ENCODE data around the gene SNX32.
A peak's percentile ranks its signal among the peaks of the same experiment; 100 is the strongest.
"Not testable (repeated sequence)": the region's sequence is repeated elsewhere in the genome, so short reads cannot be mapped to it uniquely, and the experiment has no call there.

The SNX32 gene

GRCh38 chr11:65829459-65829858, 4.3 kb upstream of the SNX32 start:
- no peak for DNase-seq

- not testable (repeated sequence) for DNase-seq
These were observed 1.5 kb upstream of the SNX32 start for GRCh38 chr11:65832231-65832630.

GRCh38 chr11:65834202-65834601, 439 bp downstream of the SNX32 start:
- DNase-seq: no peak

- DNase-seq: no peak
These were observed 8.4 kb downstream of the SNX32 start for GRCh38 chr11:65842144-65842543.

GRCh38 chr11:65843811-65844210, 10.0 kb downstream of the SNX32 start:
- no peak for DNase-seq

- DNase-seq: no peak
These were observed 10.6 kb downstream of the SNX32 start for GRCh38 chr11:65844231-65844872.

GRCh38 chr11:65847746-65848145, 14.0 kb downstream of the SNX32 start:
- no peak for DNase-seq

- not testable (repeated sequence) for DNase-seq
These were observed 14.9 kb downstream of the SNX32 start for GRCh38 chr11:65848693-65849092.

- DNase-seq: no peak
These were observed 15.6 kb downstream of the SNX32 start for GRCh38 chr11:65849366-65849765.

- no peak for DNase-seq
These were observed 16.0 kb downstream of the SNX32 start for GRCh38 chr11:65849771-65850216.

GRCh38 chr11:65850217-65851082, 16.7 kb downstream of the SNX32 start:
- DNase-seq: no peak

GRCh38 chr11:65851083-65851579, 17.4 kb downstream of the SNX32 start:
- DNase-seq: no peak

- DNase-seq: no peak
These were observed 18.2 kb downstream of the SNX32 start for GRCh38 chr11:65851811-65852507.

GRCh38 chr11:65852508-65853245, 18.9 kb downstream of the SNX32 start:
- DNase-seq: no peak

- DNase-seq: no peak
These were observed 19.6 kb downstream of the SNX32 start for GRCh38 chr11:65853246-65853979.

GRCh38 chr11:65854161-65854592, 20.4 kb downstream of the SNX32 start:
- no peak for DNase-seq

- DNase-seq: no peak
These were observed 21.4 kb downstream of the SNX32 start for GRCh38 chr11:65854852-65855837.

- DNase-seq: no peak
These were observed 22.2 kb downstream of the SNX32 start for GRCh38 chr11:65855927-65856363.

GRCh38 chr11:65856689-65857499, 23.1 kb downstream of the SNX32 start:
- DNase-seq: peak; percentile 83 to 84

GRCh38 chr11:65857500-65857852, 23.7 kb downstream of the SNX32 start:
- DNase-seq: peak; percentile 69
